Colonic mucosa (tissue), 4 donors: ENCODE data around the gene CDC5L. TPM values are rescaled to one million over a fixed set of nuclear protein-coding genes. Genes with fewer than 3 reads are reported as not detected.

Experiments used
- DNase-seq: peaks from one replicate; pipeline ENCODE4 v3.0.0-alpha.2; 2020
- H3K27ac ChIP-seq: fragments of 200-600 bp; one replicate; pipeline ENCODE4 v1.8.0; 2021
- H3K27me3 ChIP-seq: fragments of 200-600 bp; one replicate; pipeline ENCODE4 v1.8.0; 2021
- H3K36me3 ChIP-seq: fragments of 200-600 bp; one replicate; pipeline ENCODE4 v1.8.0; 2021
- H3K4me1 ChIP-seq: fragments of 200-600 bp; one replicate; pipeline ENCODE4 v1.8.0; 2021; ENCODE audit warnings: mild to moderate bottlenecking
- H3K4me3 ChIP-seq: fragments of 200-600 bp; one replicate; pipeline ENCODE4 v1.8.0; 2021
- H3K9ac ChIP-seq, 2 donors: one replicate each; pipeline ENCODE4 v1.7.0; 2013; ENCODE audit warnings: control low read depth in 2 of 2, low read depth in 2 of 2, low read length in 2 of 2
- H3K9me3 ChIP-seq: fragments of 200-600 bp; one replicate; pipeline ENCODE4 v1.8.0; 2021
- CTCF ChIP-seq: fragments of 200-600 bp; IDR thresholded peaks from one replicate; pipeline ENCODE4 v1.8.0; 2022; ENCODE audit warnings: antibody characterized with exemption, mild to moderate bottlenecking
- intact Hi-C: fragments of 100-400 bp; cut with DNase I; formaldehyde crosslinking; loops from one replicate; pipeline ENCODE4 v1.14.1; 2022
- total RNA-seq, 2 donors: library from RNA; stranded (reverse); fragmentation: NEBNext Ultra II Directional in 1 of 2; extraction: Animal tissue kit (Norgen Biotek cat#: 25700) in 1 of 2; gene quantifications; one replicate each; pipeline ENCODE4 v1.2.1, GENCODE V29; 2021
- donor health status: healthy.
- donor health status: DM: no; HTN: no; CAD: no.
- donor health status: DM: no; HTN: no; CAD: no.

CDC5L gene
- total RNA-seq, 2 donors from 2014 or later = 20.6 to 20.8 TPM

- peak; percentile 32 for DNase-seq
- intact Hi-C loops = no loop called here
- H3K27ac ChIP-seq = peak overlapping the region; percentile 92
- no peaks in the 10 kb centered on the region for H3K9me3 ChIP-seq
- peak overlapping the region; percentile 58 to 87 for H3K9ac ChIP-seq
- TF ChIP-seq CTCF = no peak
- H3K36me3 ChIP-seq = no peaks in the 10 kb centered on the region
- H3K4me3 ChIP-seq = peak overlapping the region; percentile 71
- H3K27me3 ChIP-seq = no peaks in the 10 kb centered on the region
- peaks cover 8% of the 10 kb centered on the region for H3K4me1 ChIP-seq
Observed at GRCh38 chr6:44386364-44386928, 1.1 kb upstream of the CDC5L start.

DNA sequence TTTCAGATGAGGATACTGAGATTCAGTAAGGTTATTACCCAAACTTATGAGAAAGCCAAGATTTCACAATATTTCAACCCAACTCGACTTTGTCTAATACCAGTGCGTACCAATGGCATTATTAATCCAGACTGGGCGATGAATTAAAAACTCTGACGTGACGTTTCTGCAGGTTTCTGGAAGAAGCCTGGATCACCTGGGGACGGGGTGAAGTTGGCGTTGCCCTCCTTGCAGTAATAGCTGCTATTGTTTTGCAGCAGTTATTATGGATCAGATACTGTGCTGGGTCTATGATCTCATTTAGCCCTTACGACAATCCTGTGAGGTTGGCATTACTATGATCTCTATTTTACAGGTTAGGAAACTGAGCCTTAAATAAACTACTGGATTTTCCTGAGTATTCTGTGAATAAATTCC is 569 bp upstream of the CDC5L start:
- Histone ChIP-seq H3K9ac (peak overlapping the region; percentile 58 to 87), H3K4me3 (peak overlapping the region; percentile 71), H3K36me3 (no peaks in the 10 kb centered on the region), H3K4me1 (peaks cover 8% of the 10 kb centered on the region), H3K27ac (peak overlapping the region; percentile 92), H3K27me3 (no peaks in the 10 kb centered on the region), H3K9me3 (no peaks in the 10 kb centered on the region)
- TF ChIP-seq CTCF = no peak
- DNase-seq = peak; percentile 25
- intact Hi-C loops = no loop called here

DNA sequence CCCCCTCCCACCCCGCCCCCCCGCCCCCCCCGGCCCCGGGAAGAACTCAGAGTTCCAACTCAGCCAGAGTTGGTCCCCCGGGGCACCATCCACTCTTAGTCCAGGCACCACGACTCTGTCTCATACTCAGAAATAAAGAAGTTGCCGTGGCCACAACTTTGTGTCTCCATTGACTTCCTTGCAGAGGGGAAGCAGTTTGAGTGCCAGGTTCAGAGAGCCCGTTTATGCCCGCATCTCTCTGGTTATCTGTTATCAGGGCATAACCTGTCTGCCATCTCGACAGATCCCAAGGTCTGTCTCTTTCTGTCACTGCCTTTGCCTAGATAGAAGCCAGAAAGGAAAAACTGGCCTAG is 605 bp downstream of the CDC5L start:
- intact Hi-C loops = no loop called here
- no peak for DNase-seq
- Histone ChIP-seq H3K4me3 (peak overlapping the region; percentile 71), H3K27ac (peak overlapping the region; percentile 92), H3K9ac (peak overlapping the region; percentile 77 to 84), H3K27me3 (no peaks in the 10 kb centered on the region), H3K36me3 (no peaks in the 10 kb centered on the region), H3K4me1 (peaks cover 8% of the 10 kb centered on the region), H3K9me3 (no peaks in the 10 kb centered on the region)
- no peak for TF ChIP-seq CTCF

DNA sequence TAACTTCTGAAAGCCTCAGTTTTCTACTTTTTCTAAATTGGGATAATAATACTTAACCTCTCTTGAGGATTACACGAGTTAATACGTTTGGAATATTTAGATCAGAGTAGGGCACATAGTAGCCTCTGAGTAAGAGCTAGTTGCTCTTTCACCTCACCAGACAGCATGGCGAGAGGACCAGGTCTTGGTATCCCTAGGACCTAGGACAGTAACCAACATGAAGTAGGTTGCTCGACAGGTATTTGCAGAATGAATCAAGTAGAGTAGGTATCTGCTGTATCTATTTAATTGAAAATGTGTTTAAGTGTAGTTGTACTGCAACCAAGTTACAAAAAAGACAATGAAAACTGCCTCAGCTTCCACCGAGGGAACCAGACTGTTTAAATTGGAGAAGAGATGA is 1.4 kb downstream of the CDC5L start:
- Histone ChIP-seq H3K27ac (no peak overlapping the region), H3K36me3 (peaks cover 5% of the 10 kb centered on the region), H3K9ac (no peak overlapping the region), H3K4me3 (peak overlapping the region; percentile 71), H3K27me3 (no peaks in the 10 kb centered on the region), H3K9me3 (no peaks in the 10 kb centered on the region), H3K4me1 (peaks cover 8% of the 10 kb centered on the region)
- intact Hi-C loops = no loop called here
- no peak for DNase-seq
- TF ChIP-seq CTCF = no peak

DNA sequence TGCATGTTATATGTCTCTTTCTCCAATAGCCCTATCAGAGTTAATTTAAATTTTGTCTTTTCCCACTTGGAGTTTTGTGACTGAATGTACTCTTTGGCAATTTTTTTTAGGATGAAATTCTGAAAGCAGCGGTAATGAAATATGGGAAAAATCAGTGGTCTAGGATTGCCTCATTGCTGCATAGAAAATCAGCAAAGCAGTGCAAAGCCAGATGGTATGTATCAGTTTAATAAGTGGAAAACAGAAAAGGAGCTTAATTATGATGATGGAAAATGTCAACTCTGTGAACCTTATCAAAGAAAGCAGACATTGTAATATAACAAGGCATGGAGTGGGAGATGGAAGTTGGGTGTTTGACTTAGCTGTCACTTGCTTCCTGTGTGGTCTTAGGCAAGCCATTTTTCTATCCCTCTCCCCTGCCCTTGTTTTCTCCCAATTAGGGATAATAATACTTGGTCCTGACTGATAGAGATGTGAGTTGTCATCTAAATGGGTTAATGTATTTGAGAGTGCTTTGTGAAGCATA is 2.7 kb downstream of the CDC5L start:
- H3K9ac ChIP-seq = no peak overlapping the region
- no peak overlapping the region for H3K27ac ChIP-seq
- H3K9me3 ChIP-seq = no peaks in the 10 kb centered on the region
- intact Hi-C loops = no loop called here
- H3K27me3 ChIP-seq = no peaks in the 10 kb centered on the region
- H3K4me1 ChIP-seq = peaks cover 8% of the 10 kb centered on the region
- TF ChIP-seq CTCF = no peak
- H3K36me3 ChIP-seq = peaks cover 7% of the 10 kb centered on the region
- no peak for DNase-seq
- no peak overlapping the region for H3K4me3 ChIP-seq
